ENCODE measurements around the gene PTP4A2.

DNA sequence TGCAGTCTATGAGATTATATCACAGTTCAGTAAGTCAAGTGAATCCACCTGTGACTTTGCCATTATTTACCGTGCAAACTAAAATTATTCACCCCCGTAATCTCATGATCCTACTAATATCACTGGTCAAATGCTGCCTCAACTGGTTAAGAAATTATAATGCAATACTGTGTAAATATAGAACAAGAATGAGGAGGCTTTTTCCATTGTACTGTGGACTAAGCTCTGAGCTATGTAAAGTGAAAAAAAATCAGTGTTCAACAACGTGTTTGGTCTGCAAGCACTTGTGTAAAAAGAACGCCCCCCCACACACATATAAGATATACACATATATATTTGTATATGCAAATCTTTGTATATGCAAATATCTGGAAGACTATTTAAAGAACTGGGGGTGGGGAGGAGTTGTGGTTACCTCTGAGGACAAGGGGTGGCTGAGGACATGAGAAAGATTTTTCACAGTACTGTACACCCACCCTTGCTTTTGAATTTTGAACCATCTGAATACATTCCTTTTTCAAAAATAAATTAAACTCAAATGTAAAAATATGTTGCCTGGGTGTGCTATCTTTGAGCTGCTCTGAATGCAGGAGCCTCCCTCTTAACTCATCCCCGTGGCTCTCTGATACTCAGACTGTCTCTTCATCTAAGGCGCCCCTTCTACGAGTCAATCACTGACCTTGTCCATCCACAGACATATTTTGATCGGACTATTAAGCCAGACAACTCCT, 57.0 kb downstream of the PTP4A2 start:
- TF ChIP-seq POLR2AphosphoS5 (IDR thresholded peaks at IDR 0.05) = no peak
- TF ChIP-seq, protein P1, sequence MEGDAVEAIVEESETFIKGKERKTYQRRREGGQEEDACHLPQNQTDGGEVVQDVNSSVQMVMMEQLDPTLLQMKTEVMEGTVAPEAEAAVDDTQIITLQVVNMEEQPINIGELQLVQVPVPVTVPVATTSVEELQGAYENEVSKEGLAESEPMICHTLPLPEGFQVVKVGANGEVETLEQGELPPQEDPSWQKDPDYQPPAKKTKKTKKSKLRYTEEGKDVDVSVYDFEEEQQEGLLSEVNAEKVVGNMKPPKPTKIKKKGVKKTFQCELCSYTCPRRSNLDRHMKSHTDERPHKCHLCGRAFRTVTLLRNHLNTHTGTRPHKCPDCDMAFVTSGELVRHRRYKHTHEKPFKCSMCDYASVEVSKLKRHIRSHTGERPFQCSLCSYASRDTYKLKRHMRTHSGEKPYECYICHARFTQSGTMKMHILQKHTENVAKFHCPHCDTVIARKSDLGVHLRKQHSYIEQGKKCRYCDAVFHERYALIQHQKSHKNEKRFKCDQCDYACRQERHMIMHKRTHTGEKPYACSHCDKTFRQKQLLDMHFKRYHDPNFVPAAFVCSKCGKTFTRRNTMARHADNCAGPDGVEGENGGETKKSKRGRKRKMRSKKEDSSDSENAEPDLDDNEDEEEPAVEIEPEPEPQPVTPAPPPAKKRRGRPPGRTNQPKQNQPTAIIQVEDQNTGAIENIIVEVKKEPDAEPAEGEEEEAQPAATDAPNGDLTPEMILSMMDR (IDR thresholded peaks at IDR 0.05) = no peak

All from sigmoid colon (tissue), 4 donors.